Keratinocyte (primary cell): Measurements from ENCODE around the gene HDGFL2. TPM values are rescaled to one million over a fixed set of nuclear protein-coding genes. Genes with fewer than 3 reads are reported as not detected.

ENCODE experiments used
- DNase-seq: peaks from one replicate; pipeline ENCODE4 v3.0.0-alpha.2; 2011; ENCODE audit warnings: low read depth, missing footprints, low spot score
- FAIRE-seq: peaks from 2 replicates; lab custom pipeline; 2011; peaks lifted over from hg19 to GRCh38; lab: Jason Lieb, UNC
- H2AFZ ChIP-seq: 2 replicates; pipeline ENCODE4 v1.6.0; 2012; ENCODE audit warnings: low read length, control low read depth, inconsistent platforms; ENCODE audit not compliant: control insufficient read depth
- H3K27ac ChIP-seq: 2 replicates; pipeline ENCODE4 v1.5.1; 2011; ENCODE audit warnings: low read length; ENCODE audit not compliant: control insufficient read depth, insufficient read depth
- H3K27me3 ChIP-seq: 3 replicates; pipeline ENCODE4 v1.6.0; 2011; ENCODE audit warnings: low read length; ENCODE audit not compliant: control insufficient read depth, insufficient read depth; ENCODE audit errors: extremely low read depth
- H3K36me3 ChIP-seq, 2 experiments: 2 replicates in 1 of 2; 3 replicates in 1 of 2; pipeline ENCODE4 v1.5.1; 2011; ENCODE audit warnings: low read length in 2 of 2, mild to moderate bottlenecking in 1 of 2; ENCODE audit not compliant: control insufficient read depth in 2 of 2, insufficient read depth in 2 of 2; ENCODE audit errors: extremely low read depth in 1 of 2
- H3K4me1 ChIP-seq: 3 replicates; pipeline ENCODE4 v1.5.1; 2011; ENCODE audit warnings: low read length; ENCODE audit not compliant: control insufficient read depth, insufficient read depth; ENCODE audit errors: extremely low read depth
- H3K4me2 ChIP-seq: 3 replicates; pipeline ENCODE4 v1.6.0; 2011; ENCODE audit warnings: low read depth, low read length; ENCODE audit not compliant: control insufficient read depth, insufficient read depth; ENCODE audit errors: extremely low read depth
- H3K4me3 ChIP-seq, 3 experiments: fragments of 200-600 bp in 1 of 3; sonication (generic) in 1 of 3; 2 replicates in 2 of 3; 3 replicates in 1 of 3; pipeline ENCODE4 v1.5.1; 2011 to 2016; ENCODE audit warnings: low read length in 3 of 3, mild to moderate bottlenecking in 3 of 3, control low read depth in 2 of 3, inconsistent platforms in 1 of 3, low read depth in 1 of 3, mixed read lengths in 1 of 3, mixed run types in 1 of 3, moderate library complexity in 1 of 3; ENCODE audit not compliant: control insufficient read depth in 2 of 3, insufficient read depth in 2 of 3; ENCODE audit errors: extremely low read depth in 1 of 3
- H3K79me2 ChIP-seq: 2 replicates; pipeline ENCODE4 v1.6.0; 2012; ENCODE audit warnings: low read length; ENCODE audit not compliant: control insufficient read depth, insufficient read depth
- H3K9ac ChIP-seq: 3 replicates; pipeline ENCODE4 v1.6.0; 2011; ENCODE audit warnings: low read length; ENCODE audit not compliant: control insufficient read depth, insufficient read depth; ENCODE audit errors: extremely low read depth
- H3K9me1 ChIP-seq: 3 replicates; pipeline ENCODE4 v1.6.0; 2011; ENCODE audit warnings: low read length; ENCODE audit not compliant: control insufficient read depth, insufficient read depth; ENCODE audit errors: extremely low read depth
- H3K9me3 ChIP-seq: 2 replicates; pipeline ENCODE4 v1.5.1; 2012; ENCODE audit warnings: low read depth, low read length; ENCODE audit not compliant: control insufficient read depth
- H4K20me1 ChIP-seq: 3 replicates; pipeline ENCODE4 v1.6.0; 2011; ENCODE audit warnings: low read length; ENCODE audit not compliant: control insufficient read depth, insufficient read depth; ENCODE audit errors: extremely low read depth
- EZH2 ChIP-seq: IDR thresholded peaks from one replicate; pipeline ENCODE4 v1.6.1; 2012; ENCODE audit warnings: inconsistent platforms, mild to moderate bottlenecking, low read length, moderate library complexity
- dilution Hi-C: fragments of 300-500 bp; cut with MboI; formaldehyde crosslinking; loops from one replicate; pipeline ENCODE4 v1.7.0; 2020; ENCODE audit warnings: low sequenced_read_pairs; ENCODE audit not compliant: extremely low pct_ligation_motif_present
- polyA plus RNA-seq, 5 experiments: library from polyadenylated mRNA; depleted of rRNA in 3 of 5; stranded (reverse) in 3 of 5; stranded (forward) in 1 of 5; unstranded in 1 of 5; fragments of >200 nt; gene quantifications; 1 replicate in 1 of 5; 2 replicates in 3 of 5; 3 replicates in 1 of 5; pipeline versions ENCODE4 v1.2.1 to v1.2.3, GENCODE V29; 2011 to 2012; ENCODE audit warnings: missing spikeins in 2 of 5, low read depth in 1 of 5, low replicate concordance in 1 of 5
- TF ChIP-seq, protein P1 (sequence below), 3 experiments: IDR thresholded peaks in 1 of 3; conservative IDR thresholded peaks in 1 of 3; optimal IDR thresholded peaks in 1 of 3; 2 replicates in 2 of 3; 3 replicates in 1 of 3; pipeline versions ENCODE3 to v1.5.1; 2011; ENCODE audit warnings: low read length in 3 of 3, mild to moderate bottlenecking in 3 of 3, moderate library complexity in 2 of 3, control low read depth in 1 of 3, inconsistent platforms in 1 of 3; ENCODE audit not compliant: insufficient read depth in 2 of 3; ENCODE audit errors: extremely low read depth in 1 of 3

HDGFL2 gene
- polyA plus RNA-seq, 1 donor (not counting 4 experiments of a cell fraction or from before 2014, with no cell fraction given): 19.5 TPM

DNA sequence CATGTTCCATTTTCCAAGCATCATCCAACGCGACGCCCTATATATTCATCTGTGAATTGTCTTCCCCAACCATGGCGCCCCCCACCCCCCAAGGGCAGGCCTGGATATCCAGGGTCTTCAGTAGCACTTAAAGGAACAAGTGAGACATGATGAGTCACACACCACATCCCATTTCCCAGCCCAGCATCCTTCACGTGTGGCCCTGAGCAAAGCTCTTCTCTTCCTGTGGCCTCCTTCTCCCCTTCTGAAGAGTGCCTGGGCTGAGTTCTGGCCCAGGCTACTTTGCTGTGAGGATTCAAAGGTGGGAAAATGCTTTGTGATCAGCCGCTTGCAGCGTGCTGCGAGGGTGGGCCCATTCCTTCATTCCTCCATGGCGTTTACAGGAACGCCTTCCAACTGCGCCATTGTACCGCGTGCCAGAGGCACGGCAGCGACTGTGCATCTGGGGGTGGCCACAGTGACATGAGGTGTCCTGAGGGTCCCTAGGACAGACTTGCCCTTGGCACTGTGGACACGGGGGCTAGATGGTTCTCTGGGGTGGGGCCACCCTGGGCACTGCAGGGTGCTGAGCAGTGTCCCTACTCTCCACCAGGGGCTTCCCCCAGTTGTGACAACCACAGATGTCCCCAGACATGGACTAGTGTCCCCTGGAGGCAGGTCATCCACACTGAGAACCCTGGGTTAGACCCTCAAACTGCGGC, 34.5 kb downstream of the HDGFL2 start:
- H3K27ac ChIP-seq: no peak overlapping the region
- no peak for DNase-seq
- H3K79me2 ChIP-seq: no peaks in the 10 kb centered on the region
- peaks cover 8% of the 10 kb centered on the region for H3K4me1 ChIP-seq
- H3K9me3 ChIP-seq: no peaks in the 10 kb centered on the region
- FAIRE-seq: no peak
- no peak overlapping the region for H3K9ac ChIP-seq
- no peak overlapping the region for H3K4me3 ChIP-seq
- no peak overlapping the region for H2AFZ ChIP-seq
- H3K4me2 ChIP-seq: peak overlapping the region; percentile 27
- H3K27me3 ChIP-seq: no peaks in the 10 kb centered on the region
- peaks cover 2% of the 10 kb centered on the region for H3K9me1 ChIP-seq
- dilution Hi-C loops: no loop called here
- peaks cover 11 to 13% of the 10 kb centered on the region in 2 experiments for H3K36me3 ChIP-seq
- TF ChIP-seq, protein P1, sequence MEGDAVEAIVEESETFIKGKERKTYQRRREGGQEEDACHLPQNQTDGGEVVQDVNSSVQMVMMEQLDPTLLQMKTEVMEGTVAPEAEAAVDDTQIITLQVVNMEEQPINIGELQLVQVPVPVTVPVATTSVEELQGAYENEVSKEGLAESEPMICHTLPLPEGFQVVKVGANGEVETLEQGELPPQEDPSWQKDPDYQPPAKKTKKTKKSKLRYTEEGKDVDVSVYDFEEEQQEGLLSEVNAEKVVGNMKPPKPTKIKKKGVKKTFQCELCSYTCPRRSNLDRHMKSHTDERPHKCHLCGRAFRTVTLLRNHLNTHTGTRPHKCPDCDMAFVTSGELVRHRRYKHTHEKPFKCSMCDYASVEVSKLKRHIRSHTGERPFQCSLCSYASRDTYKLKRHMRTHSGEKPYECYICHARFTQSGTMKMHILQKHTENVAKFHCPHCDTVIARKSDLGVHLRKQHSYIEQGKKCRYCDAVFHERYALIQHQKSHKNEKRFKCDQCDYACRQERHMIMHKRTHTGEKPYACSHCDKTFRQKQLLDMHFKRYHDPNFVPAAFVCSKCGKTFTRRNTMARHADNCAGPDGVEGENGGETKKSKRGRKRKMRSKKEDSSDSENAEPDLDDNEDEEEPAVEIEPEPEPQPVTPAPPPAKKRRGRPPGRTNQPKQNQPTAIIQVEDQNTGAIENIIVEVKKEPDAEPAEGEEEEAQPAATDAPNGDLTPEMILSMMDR (optimal IDR thresholded peaks at IDR 0.05 in 1 of 3, IDR thresholded peaks at IDR 0.05 in 1 of 3, conservative IDR thresholded peaks at IDR 0.05 in 1 of 3; ENCODE audit: extremely low read depth in 1 of 3, insufficient read depth in 2 of 3, low read length in 3 of 3): no peak
- TF ChIP-seq EZH2: no peak
- H4K20me1 ChIP-seq: no peaks in the 10 kb centered on the region

DNA sequence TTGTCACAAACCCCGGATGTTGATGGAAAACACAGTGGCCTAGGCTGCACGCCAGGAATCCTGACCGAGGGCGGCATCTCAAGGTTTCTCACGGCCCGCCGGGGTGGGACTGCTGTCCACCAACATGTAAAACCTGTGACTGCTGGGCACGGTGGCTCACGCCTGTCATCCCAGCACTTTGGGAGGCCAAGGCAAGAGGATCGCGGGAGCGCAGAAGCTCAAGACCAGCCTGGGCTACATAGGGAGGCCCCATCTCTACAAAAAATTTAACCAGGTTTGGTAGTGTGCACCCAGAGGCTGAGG, 35.0 kb downstream of the HDGFL2 start:
- Histone ChIP-seq H3K4me1 (peaks cover 8% of the 10 kb centered on the region), H3K9me3 (no peaks in the 10 kb centered on the region), H3K4me2 (no peak overlapping the region), H3K27ac (no peak overlapping the region), H3K79me2 (no peaks in the 10 kb centered on the region), H3K9ac (no peak overlapping the region), H3K4me3 (no peak overlapping the region), H3K27me3 (no peaks in the 10 kb centered on the region), H3K9me1 (peaks cover 2% of the 10 kb centered on the region), H2AFZ (no peak overlapping the region), H3K36me3 (peaks cover 9 to 11% of the 10 kb centered on the region in 2 experiments), H4K20me1 (no peaks in the 10 kb centered on the region)
- FAIRE-seq: no peak
- no peak for DNase-seq
- dilution Hi-C loops: no loop called here
- TF ChIP-seq EZH2: no peak
- TF ChIP-seq, protein P1 (optimal IDR thresholded peaks at IDR 0.05 in 1 of 3, IDR thresholded peaks at IDR 0.05 in 1 of 3, conservative IDR thresholded peaks at IDR 0.05 in 1 of 3; ENCODE audit: extremely low read depth in 1 of 3, insufficient read depth in 2 of 3, low read length in 3 of 3): no peak
